Activated CD4-positive, alpha-beta T cell treated with anti-CD3 and anti-CD28 coated beads, Interleukin-2, amount 10 ng/mL, durations not matched to agents 24 days and 14 days (primary cell): ENCODE data around the gene GPR162. TPM values are rescaled to one million over a fixed set of nuclear protein-coding genes. Genes with fewer than 3 reads are reported as not detected.
A peak's percentile ranks its signal among the peaks of the same experiment; 100 is the strongest.

Experiments used
- DNase-seq: peaks from one replicate; pipeline ENCODE4 v3.0.0; 2022
- H3K27ac Mint-ChIP-seq: one replicate; pipeline ENCODE4 v1.8.0; 2022; ENCODE audit warnings: mild to moderate bottlenecking, mixed read lengths
- H3K27me3 Mint-ChIP-seq: one replicate; pipeline ENCODE4 v1.8.0; 2022; ENCODE audit warnings: mixed read lengths
- H3K36me3 Mint-ChIP-seq: one replicate; pipeline ENCODE4 v1.8.0; 2022; ENCODE audit warnings: low read depth, mild to moderate bottlenecking, mixed read lengths
- H3K4me1 Mint-ChIP-seq: one replicate; pipeline ENCODE4 v1.8.0; 2021; ENCODE audit warnings: mixed read lengths
- H3K4me3 Mint-ChIP-seq: one replicate; pipeline ENCODE4 v1.8.0; 2022; ENCODE audit warnings: mild to moderate bottlenecking, moderate library complexity, mixed read lengths
- H3K9me3 Mint-ChIP-seq: one replicate; pipeline ENCODE4 v1.8.0; 2021; ENCODE audit warnings: mixed read lengths
- intact Hi-C: fragments of 100-400 bp; cut with micrococcal nuclease; formaldehyde crosslinking; loops from one replicate; pipeline ENCODE4 v1.15.1; 2023
- total RNA-seq: library from RNA; stranded (reverse); gene quantifications from 2 replicates; pipeline ENCODE4 v1.2.3, GENCODE V29; 2022

Gene GPR162, protein sequence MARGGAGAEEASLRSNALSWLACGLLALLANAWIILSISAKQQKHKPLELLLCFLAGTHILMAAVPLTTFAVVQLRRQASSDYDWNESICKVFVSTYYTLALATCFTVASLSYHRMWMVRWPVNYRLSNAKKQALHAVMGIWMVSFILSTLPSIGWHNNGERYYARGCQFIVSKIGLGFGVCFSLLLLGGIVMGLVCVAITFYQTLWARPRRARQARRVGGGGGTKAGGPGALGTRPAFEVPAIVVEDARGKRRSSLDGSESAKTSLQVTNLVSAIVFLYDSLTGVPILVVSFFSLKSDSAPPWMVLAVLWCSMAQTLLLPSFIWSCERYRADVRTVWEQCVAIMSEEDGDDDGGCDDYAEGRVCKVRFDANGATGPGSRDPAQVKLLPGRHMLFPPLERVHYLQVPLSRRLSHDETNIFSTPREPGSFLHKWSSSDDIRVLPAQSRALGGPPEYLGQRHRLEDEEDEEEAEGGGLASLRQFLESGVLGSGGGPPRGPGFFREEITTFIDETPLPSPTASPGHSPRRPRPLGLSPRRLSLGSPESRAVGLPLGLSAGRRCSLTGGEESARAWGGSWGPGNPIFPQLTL
- 0.21 and 0.43 TPM in 2 replicates for total RNA-seq

DNA sequence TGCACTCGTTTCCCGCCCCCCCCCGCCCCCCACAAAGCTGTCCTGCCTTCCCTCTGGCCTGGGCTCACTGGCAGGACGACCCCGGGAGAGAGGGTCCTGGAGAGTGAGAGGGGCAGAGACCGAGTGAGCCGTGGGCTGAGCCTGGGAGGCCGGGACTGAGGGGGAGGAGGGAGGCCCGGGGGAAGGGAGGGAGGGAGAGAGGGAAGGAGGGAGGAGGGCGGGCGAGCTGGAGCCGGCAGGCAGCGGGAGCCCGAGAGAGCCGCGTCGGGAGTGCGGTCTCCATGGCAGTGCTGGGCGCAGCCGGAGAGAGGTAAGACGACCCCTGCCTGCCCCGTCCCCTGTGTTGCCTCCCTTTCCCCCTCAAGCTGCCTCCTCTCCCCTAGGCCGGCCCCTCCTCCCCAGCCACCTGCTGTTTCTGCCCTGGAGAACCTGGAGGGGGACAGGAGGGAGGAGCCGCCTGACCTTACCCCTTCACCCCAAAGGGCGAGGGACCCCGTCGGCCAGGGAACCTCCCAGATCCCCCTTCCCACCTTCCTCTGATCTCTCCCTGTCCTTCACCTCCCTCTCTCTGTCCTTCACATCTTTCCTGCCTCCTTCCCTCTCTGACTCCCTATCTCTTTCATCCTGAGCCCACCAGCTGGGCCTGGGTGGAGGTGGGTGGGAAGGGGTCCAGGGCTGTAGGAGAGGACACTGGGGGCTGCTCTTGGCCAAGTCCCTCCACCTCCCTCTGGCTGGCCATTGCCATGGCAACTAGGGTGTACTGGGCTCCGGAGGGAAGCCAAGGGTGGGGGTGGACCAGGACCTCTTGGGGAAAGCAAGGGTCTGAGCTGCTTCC, at the start of gene GPR162:
Gene GPR162 (plus strand): TSS at position 231 of the 835 bp plus-strand sequence. CDS start 2,078 bp downstream, outside the sequence.
- Mint-ChIP-seq H3K27ac (peak within 1 kb of the TSS; percentile 78), H3K4me3 (peak within 1 kb of the TSS; percentile 79), H3K4me1 (peaks cover 23% of the 10 kb centered on the region), H3K9me3 (no peaks in the 10 kb centered on the region), H3K27me3 (peaks cover 31% of the 10 kb centered on the region), H3K36me3 (peaks cover 37% of the 10 kb centered on the region)
- DNase-seq = no peak
- intact Hi-C loops = no loop called here

DNA sequence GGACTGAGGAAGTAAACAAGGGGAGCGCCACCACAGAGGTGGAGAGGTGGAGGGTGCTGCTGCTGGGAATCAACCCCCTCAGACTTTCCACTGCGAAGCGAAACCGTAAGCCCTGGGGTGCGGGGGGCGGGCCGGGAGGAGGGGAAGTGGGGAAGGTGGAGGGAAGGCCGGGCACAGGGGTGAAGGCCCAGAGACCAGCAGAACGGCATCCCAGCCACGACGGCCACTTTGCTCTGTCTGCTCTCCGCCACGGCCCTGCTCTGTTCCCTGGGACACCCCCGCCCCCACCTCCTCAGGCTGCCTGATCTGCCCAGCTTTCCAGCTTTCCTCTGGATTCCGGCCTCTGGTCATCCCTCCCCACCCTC, 49.3 kb upstream of the GPR162 start, which contains the start of gene LAG3:
Gene LAG3 (plus strand): TSS at position 190 of the 365 bp plus-strand sequence. CDS start 333 bp downstream, outside the sequence.
- peaks cover 68% of the 10 kb centered on the region for H3K4me1 Mint-ChIP-seq
- H3K27me3 Mint-ChIP-seq = no peaks in the 10 kb centered on the region
- peak within 1 kb of the TSS; percentile 90 for H3K27ac Mint-ChIP-seq
- peak within 1 kb of the TSS; percentile 83 for H3K4me3 Mint-ChIP-seq
- H3K9me3 Mint-ChIP-seq = no peaks in the 10 kb centered on the region
- peaks cover 66% of the 10 kb centered on the region for H3K36me3 Mint-ChIP-seq
- DNase-seq = peak; percentile 87
- intact Hi-C loops = loop anchor here (1.0 kb wide), 1 partner anchor 8 kb away; no protein-coding TSS in a partner anchor

DNA sequence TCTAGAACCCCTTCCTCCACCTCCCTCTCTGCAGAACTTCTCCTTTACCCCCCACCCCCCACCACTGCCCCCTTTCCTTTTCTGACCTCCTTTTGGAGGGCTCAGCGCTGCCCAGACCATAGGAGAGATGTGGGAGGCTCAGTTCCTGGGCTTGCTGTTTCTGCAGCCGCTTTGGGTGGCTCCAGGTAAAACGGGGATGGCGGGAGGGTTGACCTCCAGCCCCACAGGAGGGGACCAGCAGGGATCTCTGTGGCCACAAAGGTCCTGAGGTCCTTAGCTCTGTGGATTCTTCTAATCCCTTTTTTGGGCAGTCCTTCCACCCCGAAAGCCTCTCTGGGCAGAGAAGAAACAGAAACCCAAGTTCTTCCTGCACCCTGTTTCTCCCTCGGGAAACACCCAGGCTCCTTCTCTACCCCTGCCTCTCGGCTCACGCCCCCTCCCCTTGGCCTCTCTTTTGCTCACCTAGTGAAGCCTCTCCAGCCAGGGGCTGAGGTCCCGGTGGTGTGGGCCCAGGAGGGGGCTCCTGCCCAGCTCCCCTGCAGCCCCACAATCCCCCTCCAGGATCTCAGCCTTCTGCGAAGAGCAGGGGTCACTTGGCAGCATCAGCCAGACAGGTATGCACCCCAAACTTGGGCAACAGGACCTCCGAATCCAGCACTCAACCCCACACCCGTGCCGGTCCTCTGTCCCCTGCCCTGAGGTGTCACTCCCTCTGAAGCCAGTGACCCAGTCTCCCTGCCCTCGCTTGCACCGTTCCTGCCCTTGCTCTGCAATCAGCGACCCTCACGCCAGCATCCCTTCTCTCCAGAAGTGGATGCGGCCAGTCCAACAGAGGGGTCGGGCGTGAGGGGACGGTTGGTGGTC, 48.7 kb upstream of the GPR162 start:
- intact Hi-C loops = loop anchor here (1.0 kb wide), 1 partner anchor 7 kb away; no protein-coding TSS in a partner anchor
- Mint-ChIP-seq H3K27ac (peak overlapping the region; percentile 90), H3K36me3 (peaks cover 68% of the 10 kb centered on the region), H3K9me3 (no peaks in the 10 kb centered on the region), H3K4me3 (peak overlapping the region; percentile 83), H3K27me3 (no peaks in the 10 kb centered on the region), H3K4me1 (peaks cover 69% of the 10 kb centered on the region)
- DNase-seq = peak; percentile 72

DNA sequence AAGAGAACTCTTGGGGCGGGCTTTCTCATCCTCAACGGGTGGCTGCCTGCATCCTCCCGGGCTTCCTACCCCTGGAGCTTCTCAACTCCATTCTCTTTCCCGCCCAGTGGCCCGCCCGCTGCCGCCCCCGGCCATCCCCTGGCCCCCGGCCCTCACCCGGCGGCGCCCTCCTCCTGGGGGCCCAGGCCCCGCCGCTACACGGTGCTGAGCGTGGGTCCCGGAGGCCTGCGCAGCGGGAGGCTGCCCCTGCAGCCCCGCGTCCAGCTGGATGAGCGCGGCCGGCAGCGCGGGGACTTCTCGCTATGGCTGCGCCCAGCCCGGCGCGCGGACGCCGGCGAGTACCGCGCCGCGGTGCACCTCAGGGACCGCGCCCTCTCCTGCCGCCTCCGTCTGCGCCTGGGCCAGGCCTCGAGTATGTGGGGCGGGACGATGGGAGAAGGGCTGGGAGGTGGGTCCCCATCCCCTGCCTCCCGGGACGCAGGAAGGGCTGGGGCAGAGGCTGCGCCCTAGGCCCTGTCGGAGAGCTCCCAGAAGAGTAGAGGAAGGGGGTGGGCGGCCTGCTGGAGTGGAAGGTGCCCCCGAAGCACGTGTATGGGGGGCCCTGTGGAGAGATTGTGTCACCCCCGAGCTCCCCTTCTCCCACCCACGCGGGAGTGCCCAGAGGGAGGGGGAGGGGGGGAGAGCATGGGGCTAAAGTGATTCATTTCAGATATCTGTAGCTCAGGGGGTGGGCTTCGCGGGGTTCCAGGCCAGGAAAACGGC, 47.9 kb upstream of the GPR162 start:
- H3K27me3 Mint-ChIP-seq = no peaks in the 10 kb centered on the region
- H3K36me3 Mint-ChIP-seq = peaks cover 75% of the 10 kb centered on the region
- no peaks in the 10 kb centered on the region for H3K9me3 Mint-ChIP-seq
- peak; percentile 79 for DNase-seq
- peak overlapping the region; percentile 83 for H3K4me3 Mint-ChIP-seq
- H3K4me1 Mint-ChIP-seq = peaks cover 69% of the 10 kb centered on the region
- intact Hi-C loops = no loop called here
- H3K27ac Mint-ChIP-seq = peak overlapping the region; percentile 90

DNA sequence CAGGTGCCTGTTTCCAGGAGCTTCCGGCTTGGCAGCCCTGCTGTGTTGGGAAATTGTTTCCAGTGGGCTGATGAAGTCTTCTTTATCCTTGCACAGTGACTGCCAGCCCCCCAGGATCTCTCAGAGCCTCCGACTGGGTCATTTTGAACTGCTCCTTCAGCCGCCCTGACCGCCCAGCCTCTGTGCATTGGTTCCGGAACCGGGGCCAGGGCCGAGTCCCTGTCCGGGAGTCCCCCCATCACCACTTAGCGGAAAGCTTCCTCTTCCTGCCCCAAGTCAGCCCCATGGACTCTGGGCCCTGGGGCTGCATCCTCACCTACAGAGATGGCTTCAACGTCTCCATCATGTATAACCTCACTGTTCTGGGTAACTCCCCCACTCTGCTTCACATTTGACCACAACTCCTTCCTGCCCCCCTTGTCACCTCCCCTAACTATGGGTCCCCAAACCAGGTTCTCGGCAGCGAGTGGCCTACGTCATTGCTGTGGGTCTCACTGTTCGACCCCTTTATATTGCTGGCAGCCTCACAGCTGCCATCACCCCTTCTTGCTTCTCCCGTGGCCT, 47.0 kb upstream of the GPR162 start:
- H3K36me3 Mint-ChIP-seq = peaks cover 73% of the 10 kb centered on the region

DNA sequence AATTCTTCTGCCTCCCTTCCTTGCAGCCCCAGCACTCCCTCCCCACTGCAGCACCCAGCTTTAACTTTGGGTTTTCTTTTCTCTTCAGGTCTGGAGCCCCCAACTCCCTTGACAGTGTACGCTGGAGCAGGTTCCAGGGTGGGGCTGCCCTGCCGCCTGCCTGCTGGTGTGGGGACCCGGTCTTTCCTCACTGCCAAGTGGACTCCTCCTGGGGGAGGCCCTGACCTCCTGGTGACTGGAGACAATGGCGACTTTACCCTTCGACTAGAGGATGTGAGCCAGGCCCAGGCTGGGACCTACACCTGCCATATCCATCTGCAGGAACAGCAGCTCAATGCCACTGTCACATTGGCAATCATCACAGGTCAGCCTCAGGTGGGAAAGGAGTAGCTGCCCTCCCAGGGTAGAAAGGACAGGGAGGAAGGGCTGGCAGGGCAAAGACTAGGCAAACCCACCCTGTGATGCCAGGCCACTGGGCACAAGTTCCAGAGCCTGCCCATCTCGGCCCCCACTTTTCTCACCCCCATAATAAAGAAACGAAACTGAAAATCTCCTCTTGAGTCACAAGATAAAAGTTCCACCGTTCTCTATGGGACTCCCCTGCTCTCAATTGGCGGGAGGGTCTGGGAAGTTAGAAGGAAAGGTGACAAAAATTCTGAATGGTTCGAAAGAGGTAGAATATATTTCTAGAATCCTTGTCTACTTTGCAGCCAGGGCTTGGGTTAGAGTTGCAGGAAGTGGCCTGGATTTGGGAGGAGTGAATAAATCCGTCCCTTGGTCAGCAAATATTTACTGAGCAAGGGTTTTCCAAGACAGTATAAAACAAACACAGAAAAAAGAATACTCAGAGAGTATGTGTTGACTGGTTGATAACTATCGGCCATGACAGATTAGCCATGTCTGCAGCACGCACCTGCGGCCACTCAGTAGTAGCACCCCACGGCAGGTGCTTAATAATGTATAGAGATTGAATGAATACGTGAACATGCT, 46.1 kb upstream of the GPR162 start:
- peaks cover 73% of the 10 kb centered on the region for H3K4me1 Mint-ChIP-seq
- H3K36me3 Mint-ChIP-seq = peaks cover 68% of the 10 kb centered on the region
- H3K9me3 Mint-ChIP-seq = no peaks in the 10 kb centered on the region
- no peaks in the 10 kb centered on the region for H3K27me3 Mint-ChIP-seq
- H3K27ac Mint-ChIP-seq = peak overlapping the region; percentile 75
- no peak for DNase-seq
- intact Hi-C loops = loop anchor here (1.0 kb wide), 1 partner anchor 9 kb away; the partner anchor contains the start of gene PTMS
- peak overlapping the region; percentile 83 for H3K4me3 Mint-ChIP-seq

More for the DNA sequence above, 47.0 kb upstream of the GPR162 start:
- intact Hi-C loops = loop anchor here (1.0 kb wide), 1 partner anchor 8 kb away; the partner anchor contains the start of gene PTMS
- Mint-ChIP-seq H3K9me3 (no peaks in the 10 kb centered on the region), H3K27me3 (no peaks in the 10 kb centered on the region), H3K4me3 (peak overlapping the region; percentile 83), H3K27ac (peak overlapping the region; percentile 75), H3K4me1 (peaks cover 71% of the 10 kb centered on the region)
- no peak for DNase-seq

DNA sequence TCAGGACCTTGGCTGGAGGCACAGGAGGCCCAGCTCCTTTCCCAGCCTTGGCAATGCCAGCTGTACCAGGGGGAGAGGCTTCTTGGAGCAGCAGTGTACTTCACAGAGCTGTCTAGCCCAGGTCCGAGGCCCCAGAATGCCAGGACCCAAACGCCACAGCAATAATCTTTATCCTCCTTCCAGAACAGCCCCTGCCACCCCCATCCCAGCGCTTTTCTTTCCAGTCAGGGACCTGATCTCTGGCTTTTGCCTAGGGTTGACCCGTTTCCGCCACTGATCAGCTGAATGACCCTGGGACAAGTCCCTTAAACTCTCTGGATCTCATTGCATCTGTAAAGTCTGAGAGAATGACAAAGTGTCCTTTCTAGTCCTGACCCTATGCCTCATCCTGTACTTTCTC, 44.2 kb upstream of the GPR162 start:
- H3K27ac Mint-ChIP-seq = peak overlapping the region; percentile 6
- DNase-seq = no peak
- peaks cover 55% of the 10 kb centered on the region for H3K36me3 Mint-ChIP-seq
- H3K4me3 Mint-ChIP-seq = peak overlapping the region; percentile 84
- H3K9me3 Mint-ChIP-seq = no peaks in the 10 kb centered on the region
- peaks cover 66% of the 10 kb centered on the region for H3K4me1 Mint-ChIP-seq
- intact Hi-C loops = no loop called here
- H3K27me3 Mint-ChIP-seq = no peaks in the 10 kb centered on the region

DNA sequence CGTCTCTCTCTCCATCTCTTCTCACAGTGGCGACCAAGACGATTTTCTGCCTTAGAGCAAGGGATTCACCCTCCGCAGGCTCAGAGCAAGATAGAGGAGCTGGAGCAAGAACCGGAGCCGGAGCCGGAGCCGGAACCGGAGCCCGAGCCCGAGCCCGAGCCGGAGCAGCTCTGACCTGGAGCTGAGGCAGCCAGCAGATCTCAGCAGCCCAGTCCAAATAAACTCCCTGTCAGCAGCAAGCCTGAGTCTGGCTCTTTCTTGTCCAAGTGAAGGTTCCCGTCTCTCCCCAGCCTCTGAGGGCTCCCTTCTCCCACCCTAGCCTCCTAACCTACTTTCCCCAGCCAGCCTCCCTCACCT, 43.4 kb upstream of the GPR162 start:
- H3K36me3 Mint-ChIP-seq = peaks cover 52% of the 10 kb centered on the region
- no peaks in the 10 kb centered on the region for H3K27me3 Mint-ChIP-seq
- H3K4me3 Mint-ChIP-seq = peak overlapping the region; percentile 84
- H3K9me3 Mint-ChIP-seq = no peaks in the 10 kb centered on the region
- H3K27ac Mint-ChIP-seq = peak overlapping the region; percentile 88
- no peak for DNase-seq
- H3K4me1 Mint-ChIP-seq = peaks cover 72% of the 10 kb centered on the region
- intact Hi-C loops = loop anchor here (2.0 kb wide), 1 partner anchor 89 kb away; the partner anchor contains the start of gene ZNF384

DNA sequence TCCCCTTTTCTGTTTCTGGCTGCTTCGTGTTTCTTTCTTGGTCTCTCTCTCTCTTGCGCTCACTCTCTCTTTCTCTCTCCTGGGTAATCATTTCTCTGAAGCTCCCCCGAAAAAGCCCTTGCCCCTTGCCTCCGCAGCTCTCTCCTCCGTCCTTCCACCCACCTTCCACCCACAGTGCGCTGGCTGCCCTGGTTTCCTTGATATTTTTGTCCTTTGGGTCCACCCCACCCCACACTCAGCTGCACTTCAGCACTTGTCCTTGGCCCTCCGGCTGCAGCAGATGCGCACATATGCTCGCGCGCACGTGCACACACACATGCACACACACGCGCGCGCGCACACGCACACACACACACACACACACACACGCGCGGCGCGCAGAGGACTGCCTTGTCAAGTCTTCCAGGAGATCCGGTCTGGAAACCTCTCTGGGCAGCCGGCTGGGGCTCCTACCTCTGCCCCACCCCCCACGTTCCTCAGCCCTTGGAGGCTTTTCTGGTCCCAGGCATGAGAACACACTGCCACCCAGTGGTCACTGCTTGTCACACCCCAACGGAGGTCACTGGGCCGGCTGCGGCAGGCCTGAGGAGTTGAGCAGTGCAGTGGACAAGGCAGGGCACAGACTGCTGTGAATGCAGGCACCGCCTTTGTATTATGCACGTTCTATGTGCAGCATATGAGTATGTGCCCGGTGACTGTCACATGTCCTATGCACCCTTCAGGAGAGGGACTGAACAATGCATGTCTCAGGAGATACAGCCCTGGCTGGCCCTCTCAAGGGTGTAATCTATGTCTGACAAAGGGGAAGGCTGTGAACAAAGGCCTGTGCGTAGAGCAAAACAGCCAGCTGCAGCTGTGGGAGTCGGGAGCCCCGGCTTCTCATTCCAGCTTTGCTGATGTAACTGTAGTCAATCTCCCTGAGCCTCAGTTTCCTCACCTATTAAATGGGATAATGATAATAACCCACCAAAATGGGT, 42.8 kb upstream of the GPR162 start:
- H3K27ac Mint-ChIP-seq = peak overlapping the region; percentile 88

DNA sequence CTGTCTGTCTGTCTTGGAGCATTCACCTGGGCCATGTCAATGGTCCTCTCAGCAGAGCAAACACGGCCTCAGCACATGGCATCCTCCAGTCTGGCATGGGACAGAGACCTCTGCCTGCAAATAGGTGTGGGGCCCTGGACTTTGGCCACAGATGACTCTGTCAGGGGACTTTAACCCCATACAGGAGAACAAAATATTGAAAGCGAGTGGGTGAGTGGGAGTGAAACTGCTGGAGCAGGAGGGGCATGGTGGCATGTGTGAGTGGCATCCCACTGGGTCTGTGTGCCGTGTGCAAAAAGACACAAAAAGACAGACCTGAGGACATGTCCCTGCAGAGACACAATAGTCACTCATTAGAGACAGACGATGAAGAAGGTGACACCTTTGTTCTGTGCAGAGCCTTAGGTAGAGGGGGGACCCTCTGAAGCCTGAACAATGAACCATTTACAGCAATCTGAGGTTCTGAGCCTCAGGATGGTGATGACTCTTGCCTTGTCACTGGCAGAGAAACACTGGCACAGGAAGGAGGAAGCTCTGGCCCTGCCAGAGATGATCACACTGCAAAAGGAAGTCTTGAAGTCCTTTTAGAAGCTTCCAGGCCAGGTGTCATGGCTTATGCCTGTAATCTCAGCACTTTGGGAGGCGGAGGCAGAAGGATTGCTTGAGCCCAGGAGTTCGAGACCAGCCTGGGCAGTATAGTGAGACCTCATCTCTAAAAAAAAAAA, 41.8 kb upstream of the GPR162 start:
- H3K9me3 Mint-ChIP-seq = no peaks in the 10 kb centered on the region
- DNase-seq = peak; percentile 72
- intact Hi-C loops = loop anchor here (1.0 to 2.0 kb wide), 5 partner anchors 8 to 91 kb away; partner anchors contain the start of genes CD4, LAG3, MLF2 and ZNF384
- peak overlapping the region; percentile 88 for H3K27ac Mint-ChIP-seq
- peak overlapping the region; percentile 35 for H3K4me3 Mint-ChIP-seq
- no peaks in the 10 kb centered on the region for H3K27me3 Mint-ChIP-seq
- peaks cover 37% of the 10 kb centered on the region for H3K36me3 Mint-ChIP-seq
- peaks cover 78% of the 10 kb centered on the region for H3K4me1 Mint-ChIP-seq

More for the DNA sequence above, 42.8 kb upstream of the GPR162 start:
- H3K4me3 Mint-ChIP-seq = peak overlapping the region; percentile 84
- intact Hi-C loops = loop anchor here (1.0 to 2.0 kb wide), 3 partner anchors 26 to 90 kb away; partner anchors contain the start of genes MLF2 and ZNF384
- DNase-seq = peak; percentile 97
- no peaks in the 10 kb centered on the region for H3K27me3 Mint-ChIP-seq
- H3K9me3 Mint-ChIP-seq = no peaks in the 10 kb centered on the region
- peaks cover 76% of the 10 kb centered on the region for H3K4me1 Mint-ChIP-seq
- H3K36me3 Mint-ChIP-seq = peaks cover 48% of the 10 kb centered on the region
